Urothelium cell line (cell line): Measurements from ENCODE around the gene MAST2.
"Not testable (repeated sequence)": the region's sequence is repeated elsewhere in the genome, so short reads cannot be mapped to it uniquely, and the experiment has no call there.

ENCODE experiments used
- DNase-seq: peaks from one replicate; pipeline ENCODE4 v3.0.0; 2011; ENCODE audit warnings: low spot score, mixed read lengths
- FAIRE-seq: peaks from 2 replicates; lab custom pipeline; 2011; peaks lifted over from hg19 to GRCh38; lab: Jason Lieb, UNC

Gene MAST2

GRCh38 chr1:46056325-46056724 lies 252.9 kb downstream of the MAST2 start:
- FAIRE-seq, result peak; percentile 79

GRCh38 chr1:46057215-46057614 lies 253.8 kb downstream of the MAST2 start:
- not testable (repeated sequence) for FAIRE-seq, DNase-seq

More at GRCh38 chr1:46056325-46056724, 252.9 kb downstream of the MAST2 start:
- no peak for DNase-seq

- no peak for FAIRE-seq
- no peak for DNase-seq
Measured at GRCh38 chr1:46057781-46058180, 254.4 kb downstream of the MAST2 start.

- FAIRE-seq, result no peak
- DNase-seq, result no peak
Measured at GRCh38 chr1:46058936-46059335, 255.5 kb downstream of the MAST2 start.

- FAIRE-seq (no peak), DNase-seq (no peak)
Measured at GRCh38 chr1:46061146-46061545, 257.7 kb downstream of the MAST2 start.

- DNase-seq (no peak), FAIRE-seq (no peak)
Measured at GRCh38 chr1:46062651-46063319, 259.4 kb downstream of the MAST2 start.

- DNase-seq (no peak), FAIRE-seq (no peak)
Measured at GRCh38 chr1:46064708-46065107, 261.3 kb downstream of the MAST2 start.

GRCh38 chr1:46065405-46065804 lies 262.0 kb downstream of the MAST2 start:
- FAIRE-seq, result no peak
- no peak for DNase-seq

GRCh38 chr1:46067652-46068051 lies 264.2 kb downstream of the MAST2 start:
- FAIRE-seq, result no peak
- no peak for DNase-seq

- FAIRE-seq (no peak), DNase-seq (no peak)
Measured at GRCh38 chr1:46068525-46068924, 265.1 kb downstream of the MAST2 start.

GRCh38 chr1:46070164-46070814 lies 266.9 kb downstream of the MAST2 start:
- DNase-seq (no peak), FAIRE-seq (no peak)

- DNase-seq (no peak), FAIRE-seq (peak; percentile 17)
Measured at GRCh38 chr1:46072975-46073374, 269.6 kb downstream of the MAST2 start.

GRCh38 chr1:46076343-46076742 lies 272.9 kb downstream of the MAST2 start:
- no peak for DNase-seq
- FAIRE-seq, result no peak

GRCh38 chr1:46077644-46078043 lies 274.2 kb downstream of the MAST2 start:
- no peak for FAIRE-seq
- DNase-seq, result no peak

- DNase-seq (no peak), FAIRE-seq (no peak)
Measured at GRCh38 chr1:46080257-46080656, 276.8 kb downstream of the MAST2 start.

GRCh38 chr1:46081206-46081605 lies 277.8 kb downstream of the MAST2 start:
- FAIRE-seq (no peak), DNase-seq (no peak)

GRCh38 chr1:46081619-46082018 lies 278.2 kb downstream of the MAST2 start:
- FAIRE-seq, result no peak
- DNase-seq, result no peak

GRCh38 chr1:46083579-46083978 lies 280.2 kb downstream of the MAST2 start:
- peak; percentile 35 for FAIRE-seq
- no peak for DNase-seq

- DNase-seq, result no peak
- peak; percentile 44 for FAIRE-seq
Measured at GRCh38 chr1:46084553-46085451, 281.4 kb downstream of the MAST2 start.
